ENCODE data around the gene KCNK7. TPM values are rescaled to one million over a fixed set of nuclear protein-coding genes. Genes with fewer than 3 reads are reported as not detected.

Gene KCNK7
- total and polyA plus RNA-seq, 12 donors = 0.22 to 1.5 (median 0.36) TPM; not detected in 2

- peaks cover 0 to 100% (median 82%) of the 10 kb centered on the region in 9 donors for H3K36me3 ChIP-seq
- H3K9me3 ChIP-seq = no peaks in the 10 kb centered on the region
- whole genome bisulfite sequencing, 2 donors = 85% methylated on average over 30 of the region's 30 CpGs
- H3K27ac ChIP-seq = no peak overlapping the region
- DNase-seq (no peak), ATAC-seq (no peak)
- H3K4me3 ChIP-seq = no peak overlapping the region
- intact Hi-C loops (cut with DNase I) = loop anchor here in 5 of 10 donors (5.0 to 10.0 kb wide), 5 partner anchors 80 to 360 kb away; no protein-coding TSS in a partner anchor
- TF ChIP-seq CTCF (IDR thresholded peaks at IDR 0.05) = no peak
- no peaks in the 10 kb centered on the region for H3K27me3 ChIP-seq
- H3K4me1 ChIP-seq = peaks cover 0 to 16% (median 7%) of the 10 kb centered on the region in 9 donors
Observed at GRCh38 chr11:65624931-65625627, 29.5 kb upstream of the KCNK7 start.

GRCh38 chr11:65623852-65624616, 28.4 kb upstream of the KCNK7 start:
- no peak for ATAC-seq
- H3K4me1 ChIP-seq = peaks cover 0 to 11% (median 7%) of the 10 kb centered on the region in 9 donors
- peaks cover 0 to 100% (median 82%) of the 10 kb centered on the region in 9 donors for H3K36me3 ChIP-seq
- no peak for TF ChIP-seq CTCF (IDR thresholded peaks at IDR 0.05)
- no peak overlapping the region for H3K27ac ChIP-seq
- intact Hi-C loops (cut with DNase I) = loop anchor here in 3 of 10 donors (10.0 kb wide), 3 partner anchors 81 to 361 kb away; no protein-coding TSS in a partner anchor
- H3K27me3 ChIP-seq = no peaks in the 10 kb centered on the region
- H3K4me3 ChIP-seq = no peak overlapping the region
- WGBS, 2 donors = 93 to 96% methylated on average over 25 of the region's 25 CpGs
- no peak for DNase-seq
- no peaks in the 10 kb centered on the region for H3K9me3 ChIP-seq

GRCh38 chr11:65623177-65623576, 27.6 kb upstream of the KCNK7 start:
- peaks cover 0 to 11% (median 7%) of the 10 kb centered on the region in 9 donors for H3K4me1 ChIP-seq
- peaks cover 4 to 100% (median 82%) of the 10 kb centered on the region in 9 donors for H3K36me3 ChIP-seq
- TF ChIP-seq CTCF (IDR thresholded peaks at IDR 0.05) = no peak
- ATAC-seq (no peak), DNase-seq (no peak)
- 91 to 93% methylated on average over 14 of the region's 14 CpGs for WGBS, 2 donors
- no peaks in the 10 kb centered on the region for H3K9me3 ChIP-seq
- H3K27me3 ChIP-seq = no peaks in the 10 kb centered on the region
- H3K4me3 ChIP-seq = no peak overlapping the region
- intact Hi-C loops (cut with DNase I) = loop anchor here in 3 of 10 donors (10.0 kb wide), 3 partner anchors 82 to 362 kb away; no protein-coding TSS in a partner anchor
- no peak overlapping the region for H3K27ac ChIP-seq

GRCh38 chr11:65622011-65622410, 26.4 kb upstream of the KCNK7 start:
- TF ChIP-seq CTCF (IDR thresholded peaks at IDR 0.05) = no peak
- Histone ChIP-seq H3K4me1 (peaks cover 3 to 19% (median 12%) of the 10 kb centered on the region in 9 donors), H3K36me3 (peaks cover 10 to 100% (median 74%) of the 10 kb centered on the region in 9 donors), H3K27me3 (no peaks in the 10 kb centered on the region), H3K27ac (no peak overlapping the region), H3K4me3 (no peak overlapping the region), H3K9me3 (no peaks in the 10 kb centered on the region)
- 93 to 97% methylated on average over 16 of the region's 16 CpGs for WGBS, 2 donors
- intact Hi-C loops (cut with DNase I) = loop anchor here in 3 of 10 donors (10.0 kb wide), 3 partner anchors 83 to 363 kb away; no protein-coding TSS in a partner anchor
- ATAC-seq (no peak), DNase-seq (no peak)
